CD1c-positive myeloid dendritic cell (primary cell): ENCODE data around the gene FAM98B.

ENCODE experiments used
- DNase-seq: peaks from one replicate; pipeline ENCODE4 v3.0.0-alpha.2; 2016; ENCODE audit errors: extremely low spot score

Gene FAM98B

DNA sequence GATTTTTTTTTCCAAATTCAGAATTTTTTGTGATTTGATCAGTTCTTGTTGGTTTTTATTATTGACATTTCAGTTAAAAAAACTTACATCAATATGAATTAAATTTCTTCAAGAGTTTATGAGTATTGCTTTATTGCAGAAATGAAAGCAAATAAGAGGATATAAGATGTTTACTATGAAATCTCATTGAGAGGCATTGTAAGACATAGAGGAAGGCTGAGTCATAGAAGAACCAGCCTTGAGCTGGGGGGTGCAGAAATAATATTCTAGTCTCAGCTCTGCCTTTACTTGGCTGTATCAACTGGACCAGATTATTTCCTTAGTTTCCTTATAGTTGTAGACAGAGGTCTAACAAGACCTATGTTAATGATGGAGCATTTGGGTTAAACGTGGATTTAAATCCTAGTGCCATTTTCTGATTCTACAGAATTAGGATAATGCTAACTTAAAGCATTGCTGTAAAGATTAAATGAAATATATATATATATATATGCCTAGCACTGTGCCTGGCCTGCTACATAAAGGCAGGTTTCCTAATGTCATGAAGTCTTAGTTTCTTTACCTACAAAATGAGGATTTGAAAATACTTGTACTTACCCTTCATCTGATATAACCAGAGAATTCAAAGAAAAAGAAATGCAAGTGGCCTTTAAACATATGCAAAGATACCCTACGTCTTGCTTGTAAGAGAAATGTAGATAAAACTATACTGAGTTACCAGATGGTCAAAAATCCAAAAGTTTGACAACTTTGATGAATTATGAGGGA, 7.3 kb downstream of the FAM98B start:
- peak; percentile 73 for DNase-seq

DNA sequence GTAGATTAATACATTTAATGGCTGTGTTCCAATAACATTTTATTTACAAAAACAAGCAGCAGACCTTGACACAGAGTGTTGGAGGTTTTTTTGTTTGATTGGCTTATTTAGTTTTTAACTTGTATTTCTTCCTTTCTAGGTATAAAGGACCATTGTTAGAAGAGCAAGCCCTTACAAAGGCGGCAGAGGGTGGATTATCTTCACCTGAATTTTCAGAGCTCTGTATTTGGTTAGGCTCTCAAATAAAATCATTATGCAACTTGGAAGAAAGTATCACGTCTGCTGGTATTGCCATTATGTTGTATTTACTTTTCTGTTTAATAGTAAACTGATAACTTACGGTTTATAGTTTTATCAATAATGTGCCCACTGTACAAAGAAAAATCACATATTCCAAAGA, 10.0 kb downstream of the FAM98B start:
- no peak for DNase-seq

DNA sequence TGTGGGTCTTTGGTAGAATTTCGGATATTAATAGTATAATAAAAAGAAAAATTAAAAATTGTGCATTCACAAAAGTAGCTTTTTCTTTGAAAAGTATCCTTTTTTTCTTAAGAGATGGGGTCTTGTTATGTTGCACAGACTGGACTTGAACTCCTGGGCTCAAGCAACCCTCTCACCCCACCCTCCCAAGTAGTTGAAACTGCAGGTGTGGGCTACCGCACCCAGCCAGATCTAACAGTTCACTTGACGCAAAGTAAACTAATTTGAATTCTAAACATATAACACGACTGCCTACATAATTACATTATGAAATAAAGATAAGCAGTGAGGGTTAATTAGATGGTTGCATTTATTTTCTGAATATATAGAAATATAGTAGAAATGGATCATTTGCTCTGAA, 10.7 kb downstream of the FAM98B start:
- no peak for DNase-seq

DNA sequence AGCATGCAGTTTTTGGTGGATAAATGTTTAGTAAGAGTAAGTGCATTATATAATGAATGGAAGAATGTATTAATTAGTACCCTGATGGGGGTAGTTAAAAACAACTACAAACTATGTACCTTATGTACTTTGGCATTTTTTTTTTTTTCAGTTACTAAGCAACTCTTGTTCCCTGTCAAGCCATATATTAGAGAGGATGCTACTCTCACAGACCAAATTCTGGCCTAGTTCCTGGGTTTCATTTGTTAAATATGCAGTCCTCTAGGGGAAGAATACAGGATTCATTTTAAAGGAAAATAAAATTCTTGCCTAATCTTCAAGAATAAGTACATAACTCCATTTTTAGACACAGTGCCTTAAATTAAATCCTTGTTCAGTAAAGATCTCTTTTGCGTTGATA, 16.9 kb downstream of the FAM98B start:
- no peak for DNase-seq

DNA sequence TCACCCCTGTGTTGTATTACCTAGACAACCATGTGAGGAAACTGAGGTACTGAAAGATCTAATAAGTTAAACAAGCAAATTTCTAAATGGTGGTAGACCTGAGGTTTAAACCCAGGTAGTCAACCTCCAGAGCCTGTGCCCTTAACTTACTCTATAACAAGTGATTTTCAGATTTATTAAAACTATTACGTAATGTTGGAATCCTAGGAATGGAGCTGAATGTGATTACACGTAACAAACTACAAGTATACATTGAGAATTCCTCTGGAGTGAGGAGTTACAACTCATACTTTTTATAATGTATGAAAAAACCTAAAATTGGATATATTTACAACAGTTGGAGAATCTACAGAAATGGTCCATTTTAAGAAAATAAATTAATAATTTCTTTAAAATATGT, 18.0 kb downstream of the FAM98B start:
- DNase-seq: no peak

DNA sequence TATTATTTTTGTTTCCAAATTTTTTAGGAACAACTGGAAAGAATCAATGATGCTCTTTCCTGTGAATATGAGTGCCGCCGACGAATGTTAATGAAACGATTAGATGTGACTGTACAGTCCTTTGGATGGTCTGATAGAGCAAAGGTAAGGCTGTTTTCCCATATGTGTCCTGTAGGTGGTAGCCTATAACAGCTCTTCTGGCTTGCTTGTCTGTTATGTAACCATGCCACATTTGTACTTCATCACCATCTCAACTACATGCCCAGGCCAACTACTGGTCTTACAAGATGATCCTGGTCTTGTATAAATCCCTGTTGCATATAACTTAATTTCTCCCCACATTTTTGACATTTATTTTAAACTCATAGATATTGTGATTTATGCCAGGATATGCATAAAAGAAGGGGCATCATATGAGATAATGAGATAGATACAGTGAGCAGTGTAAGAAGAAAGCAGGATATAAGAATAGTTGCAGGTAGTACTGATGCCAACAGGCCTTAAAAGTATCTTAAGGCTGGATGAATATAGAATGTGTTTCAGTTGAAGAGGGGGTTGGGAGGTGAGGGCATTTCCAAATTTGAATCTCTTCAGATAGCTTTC, 20.3 kb downstream of the FAM98B start:
- DNase-seq: peak; percentile 57

DNA sequence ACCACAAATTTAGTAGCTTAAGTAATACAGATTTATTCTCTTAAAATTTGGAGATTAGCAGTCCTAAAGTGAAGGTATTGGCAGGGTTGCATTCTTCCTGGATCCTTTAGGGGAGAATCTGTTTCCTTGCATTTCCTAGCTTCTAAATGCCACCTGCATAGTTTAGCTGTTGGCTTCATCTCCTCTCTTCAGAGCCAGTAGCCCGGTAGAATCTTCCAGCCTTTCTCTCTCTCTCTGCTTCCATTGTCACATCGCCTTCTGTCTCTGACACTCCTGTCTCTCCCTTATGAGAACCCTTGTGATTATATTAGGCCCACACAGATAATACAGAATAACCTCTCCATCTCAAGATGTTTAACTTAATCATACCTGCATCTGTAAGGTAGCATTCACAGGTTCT, 21.4 kb downstream of the FAM98B start:
- no peak for DNase-seq

DNA sequence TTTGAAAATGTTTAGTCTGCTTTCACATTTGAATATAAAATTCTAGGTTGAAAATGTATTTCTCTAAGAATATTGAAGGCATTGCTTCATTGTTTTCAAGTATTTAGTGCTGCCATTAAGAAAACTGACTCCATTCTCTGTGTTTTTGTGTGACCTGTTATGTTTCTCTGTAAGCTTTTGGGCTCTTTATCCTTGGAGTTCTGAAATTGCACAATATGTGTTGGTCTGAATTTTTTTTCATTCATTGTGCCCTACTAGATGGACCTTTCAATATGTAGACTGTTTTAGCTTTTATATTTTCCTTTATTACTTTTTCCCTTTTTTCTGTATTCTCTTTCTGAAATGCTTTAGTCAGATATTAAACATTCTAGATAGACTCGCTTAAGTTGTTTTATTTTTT, 22.2 kb downstream of the FAM98B start:
- no peak for DNase-seq

DNA sequence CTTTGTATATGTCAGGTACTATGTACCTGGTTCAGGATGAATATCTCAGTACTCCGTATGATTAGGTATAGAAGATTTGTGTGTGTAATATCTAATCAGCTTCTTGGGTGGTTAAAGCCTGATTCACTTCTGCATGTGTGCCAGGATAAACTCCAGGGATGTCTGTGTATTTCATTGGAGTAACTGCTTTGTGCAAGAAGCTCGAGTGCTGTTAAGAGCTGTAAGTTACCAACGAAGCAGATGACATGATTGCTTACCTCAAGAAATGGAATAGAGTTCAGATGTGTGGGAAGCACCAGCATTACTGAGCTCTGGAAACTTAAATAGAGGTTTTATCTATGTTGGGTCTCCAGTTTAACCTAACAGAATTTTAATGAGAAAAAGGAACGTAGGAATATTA, 23.7 kb downstream of the FAM98B start:
- no peak for DNase-seq

DNA sequence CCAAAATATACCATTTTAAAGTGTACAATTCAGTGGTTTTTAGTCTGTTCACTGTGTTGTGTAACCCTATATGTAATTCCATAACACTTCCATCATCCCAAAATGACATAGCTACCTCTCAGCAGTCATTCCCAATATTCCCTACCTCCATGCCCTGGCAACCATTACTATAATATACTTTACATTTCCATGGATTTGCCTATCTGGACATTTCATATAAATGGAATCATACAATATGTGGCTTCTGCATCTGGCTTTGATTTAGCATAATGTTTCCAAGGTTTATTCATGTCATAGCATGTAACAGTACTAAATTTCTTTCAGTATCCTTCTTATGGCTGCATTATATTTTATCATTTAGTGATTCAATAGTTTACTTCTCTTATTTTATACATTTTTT, 25.3 kb downstream of the FAM98B start:
- DNase-seq: no peak

DNA sequence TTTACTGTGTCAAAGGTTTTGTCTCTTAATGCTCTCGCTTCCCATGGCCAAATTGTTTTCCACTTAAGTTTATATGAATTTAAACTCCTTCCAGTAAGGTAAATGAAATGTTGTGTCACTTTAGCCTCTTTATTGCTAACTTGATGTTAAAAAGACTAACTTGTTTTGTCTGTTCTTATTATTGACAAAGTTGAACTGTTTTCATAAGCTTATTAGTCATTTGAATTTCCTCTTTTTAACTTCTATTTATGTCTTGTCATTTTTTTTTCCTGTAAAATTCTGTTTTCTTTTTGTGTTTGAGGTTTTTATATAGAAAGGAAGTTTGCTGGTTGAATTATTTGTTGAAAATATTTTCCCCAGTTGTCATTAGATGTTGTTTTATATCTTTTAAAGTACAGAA, 25.8 kb downstream of the FAM98B start:
- DNase-seq: peak; percentile 17

DNA sequence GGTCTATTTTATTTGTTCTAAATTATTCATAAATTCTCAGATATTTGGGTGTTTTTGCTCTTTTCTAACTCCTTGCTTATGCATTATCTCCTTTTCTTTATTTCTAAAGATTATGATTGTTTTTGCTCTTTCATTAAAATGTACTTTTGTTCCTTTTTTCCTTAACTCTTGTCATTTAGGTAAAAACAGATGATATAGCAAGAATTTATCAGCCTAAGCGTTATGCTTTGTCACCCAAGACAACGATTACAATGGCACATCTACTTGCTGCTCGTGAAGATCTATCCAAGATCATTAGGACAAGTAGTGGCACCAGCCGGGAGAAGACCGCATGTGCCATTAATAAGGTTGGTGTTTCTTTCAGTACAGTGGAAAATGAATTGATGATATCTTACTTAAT, 27.2 kb downstream of the FAM98B start:
- no peak for DNase-seq

DNA sequence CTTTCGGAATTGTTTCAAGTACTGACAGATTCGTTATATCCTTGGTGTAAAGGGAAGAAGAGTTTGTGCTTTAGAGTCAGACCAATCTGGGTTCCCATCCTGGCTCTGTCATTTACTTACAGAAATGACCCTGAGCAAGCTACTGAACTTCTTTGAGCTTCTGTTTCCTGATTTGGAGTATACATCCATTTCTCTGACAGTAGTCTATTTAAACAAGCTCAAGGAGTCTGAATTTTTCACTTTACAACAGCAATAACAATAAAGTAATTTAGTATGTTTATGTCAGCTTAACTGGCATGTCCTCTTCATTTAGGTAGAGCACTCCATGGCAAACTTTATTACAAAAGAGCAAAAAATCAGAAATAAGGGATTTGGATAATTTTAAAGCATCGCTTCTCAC, 27.8 kb downstream of the FAM98B start:
- no peak for DNase-seq

DNA sequence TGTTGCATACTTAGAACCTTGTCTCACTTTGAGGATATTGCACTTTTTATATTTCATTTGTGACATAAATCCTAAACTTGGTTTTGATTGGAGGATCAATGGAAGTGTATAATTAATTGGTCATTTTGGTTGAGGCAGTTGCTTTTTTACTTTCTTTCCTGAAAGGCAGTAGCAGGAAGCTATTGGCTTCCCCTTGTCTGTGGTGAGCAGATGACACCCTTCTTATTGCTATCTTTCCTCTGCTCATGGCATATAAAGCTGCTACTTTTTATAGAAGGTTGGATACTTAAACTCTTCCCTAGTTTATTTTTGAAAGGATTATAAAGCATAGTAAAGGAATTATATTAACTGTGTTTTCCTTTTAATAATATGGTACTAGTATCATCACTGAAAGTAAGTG, 28.6 kb downstream of the FAM98B start:
- no peak for DNase-seq

DNA sequence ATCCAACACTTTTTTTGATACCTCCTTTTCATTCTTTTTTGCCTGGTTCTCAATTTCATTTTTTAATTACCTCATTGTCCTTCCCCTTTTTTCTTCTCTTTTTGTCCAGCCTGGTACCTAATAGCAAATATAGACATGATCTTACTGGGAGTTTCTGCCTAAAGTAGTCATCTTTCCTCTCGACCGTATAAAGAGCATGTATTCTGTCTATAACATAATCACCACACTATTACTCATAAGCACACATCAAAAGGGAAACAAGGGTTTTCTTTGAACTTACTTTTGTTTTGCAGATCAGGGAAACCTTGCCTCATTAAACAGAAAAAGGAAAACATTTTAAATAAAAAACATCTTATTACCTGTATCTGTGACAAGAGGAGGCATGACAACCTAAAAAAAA, 33.0 kb downstream of the FAM98B start:
- DNase-seq: peak; percentile 7

DNA sequence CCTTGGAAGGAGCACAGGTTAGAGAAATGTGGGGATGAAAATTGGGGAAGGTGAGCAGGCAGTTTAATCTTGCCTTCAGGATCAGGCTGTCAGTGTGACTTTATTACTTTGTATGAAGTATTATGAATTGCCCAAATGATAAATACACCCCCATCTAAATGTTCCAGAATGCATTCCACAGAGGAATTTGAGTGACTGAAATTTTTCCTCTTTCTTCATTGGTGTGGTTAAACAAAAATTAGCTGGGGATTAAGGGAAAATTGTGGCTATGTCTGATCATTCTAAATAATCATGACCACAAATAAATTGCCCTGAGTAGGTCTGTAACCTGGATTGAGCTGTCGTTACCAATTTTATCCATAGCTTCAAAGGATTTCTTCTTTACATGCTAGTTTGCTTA, 33.5 kb downstream of the FAM98B start:
- DNase-seq: no peak

DNA sequence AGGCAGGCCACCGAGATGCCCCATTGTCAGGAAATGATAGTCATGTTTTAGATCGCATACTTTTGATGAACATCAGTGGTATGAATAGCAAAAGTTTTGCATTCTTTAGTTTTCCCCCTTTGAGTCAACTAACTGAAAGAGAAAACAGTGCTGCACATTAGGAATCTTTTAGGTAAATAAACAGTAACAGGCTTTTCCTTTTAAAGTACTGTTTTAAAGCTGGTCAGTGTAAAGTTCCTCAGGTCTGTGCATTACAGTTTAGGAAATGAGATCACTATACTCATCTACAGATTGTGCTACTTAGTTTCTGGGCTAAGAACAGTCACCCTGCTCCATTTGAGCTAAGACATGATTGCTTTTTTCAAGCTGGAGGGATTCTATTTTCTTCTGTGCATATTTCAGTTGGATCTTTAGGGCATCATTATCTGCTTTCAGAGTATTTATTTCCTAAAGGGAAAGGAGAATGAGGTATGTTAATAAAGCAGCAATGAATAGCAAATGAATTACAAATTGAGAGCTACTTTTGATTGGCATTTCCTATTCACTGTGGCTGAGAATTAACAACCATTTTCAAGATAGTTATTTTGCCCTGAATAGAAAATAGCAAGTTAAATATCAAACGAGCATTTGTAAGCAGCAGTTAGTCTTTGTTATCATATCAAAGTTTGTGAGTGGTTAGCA, 36.5 kb downstream of the FAM98B start:
- no peak for DNase-seq

DNA sequence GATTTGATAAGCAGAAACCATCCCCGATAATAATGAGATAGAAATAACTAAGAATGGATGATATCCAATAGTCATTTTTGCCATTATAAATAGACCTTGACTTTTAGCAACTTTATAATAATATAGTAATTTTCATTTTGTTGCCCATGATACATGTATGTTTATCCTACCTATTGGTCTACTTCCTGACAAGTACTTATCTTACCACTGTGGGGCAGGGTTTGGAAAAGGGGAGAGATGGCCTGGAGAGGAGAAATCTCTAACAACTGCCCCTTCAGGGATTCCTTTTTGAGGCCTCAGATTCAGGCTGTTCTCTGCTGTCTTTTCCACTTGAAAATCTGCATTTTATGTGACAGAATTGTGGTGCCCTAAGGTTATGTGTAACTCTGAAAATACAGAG, 42.2 kb downstream of the FAM98B start:
- DNase-seq: no peak

DNA sequence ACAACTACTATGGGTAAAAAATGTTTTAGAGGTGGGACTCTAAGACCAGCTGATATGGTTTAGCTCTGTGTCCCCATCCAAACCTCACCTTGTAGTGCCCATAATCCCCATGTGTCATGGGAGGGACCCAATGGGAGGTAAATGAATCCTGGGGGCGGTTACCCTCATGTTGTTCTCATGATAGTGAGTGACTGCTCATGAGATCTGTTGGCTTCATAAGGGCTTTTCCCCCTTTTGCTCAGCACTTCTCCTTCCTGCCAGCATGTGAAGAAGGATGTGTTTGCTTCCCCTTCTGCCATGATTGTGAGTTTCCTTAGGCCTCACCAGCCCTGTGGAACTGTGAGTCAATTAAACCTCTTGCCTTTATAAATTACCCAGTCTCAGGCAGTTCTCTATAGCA, 45.7 kb downstream of the FAM98B start:
- DNase-seq: peak; percentile 4

DNA sequence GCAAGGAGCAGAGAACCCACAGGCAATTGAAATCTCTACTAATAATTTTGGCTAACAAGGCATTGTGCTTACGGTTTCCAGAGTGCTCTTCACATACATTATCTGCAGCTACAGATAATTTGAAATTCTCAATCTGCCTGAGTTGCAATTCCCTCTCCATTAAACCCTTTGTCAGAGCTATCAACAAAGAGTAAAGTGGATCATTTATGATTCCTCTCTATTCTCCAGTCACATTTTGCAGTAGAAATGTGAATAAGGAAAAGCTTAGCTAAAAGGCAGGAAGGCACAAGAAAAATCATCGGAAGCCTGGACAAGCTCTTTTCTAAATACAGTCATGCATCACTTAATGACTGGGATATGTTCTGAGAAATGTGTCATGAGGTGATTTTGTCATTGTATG, 49.6 kb downstream of the FAM98B start:
- no peak for DNase-seq

DNA sequence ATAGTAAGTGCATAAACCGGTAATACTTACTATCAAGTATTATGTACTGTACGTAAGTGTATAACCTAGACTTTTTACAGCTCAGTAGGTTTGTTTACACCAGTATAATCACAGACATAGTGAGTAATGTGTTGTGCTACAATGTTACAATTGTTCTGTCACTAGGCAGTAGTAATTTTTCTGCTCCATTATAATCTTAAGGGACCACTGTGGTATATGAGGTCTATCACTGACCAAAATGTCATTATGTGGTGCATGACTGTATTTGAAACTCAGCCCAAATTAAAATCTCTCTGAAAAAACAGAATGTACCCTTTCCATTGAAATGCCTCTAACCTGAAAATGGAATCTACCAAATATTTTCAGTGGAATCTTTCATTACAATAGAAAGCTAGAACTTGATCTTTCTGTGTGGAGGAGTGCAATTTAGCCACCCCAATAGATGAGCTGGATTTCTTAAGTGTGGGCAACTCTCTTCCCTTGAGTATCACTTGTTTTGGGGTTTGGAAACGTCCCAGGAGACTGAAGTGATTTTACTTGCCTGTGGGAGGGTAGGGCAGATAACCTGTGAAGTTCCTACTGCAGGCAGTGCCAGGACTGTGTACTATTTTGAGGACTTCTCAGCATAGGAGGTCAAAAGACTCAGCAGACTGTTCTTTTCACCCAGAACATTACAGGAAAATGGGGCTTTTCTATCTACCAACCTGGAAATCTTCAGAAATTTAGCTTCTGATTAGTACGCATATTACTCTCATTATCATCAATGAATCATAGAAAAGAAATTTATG, 50.9 kb downstream of the FAM98B start:
- DNase-seq: no peak

DNA sequence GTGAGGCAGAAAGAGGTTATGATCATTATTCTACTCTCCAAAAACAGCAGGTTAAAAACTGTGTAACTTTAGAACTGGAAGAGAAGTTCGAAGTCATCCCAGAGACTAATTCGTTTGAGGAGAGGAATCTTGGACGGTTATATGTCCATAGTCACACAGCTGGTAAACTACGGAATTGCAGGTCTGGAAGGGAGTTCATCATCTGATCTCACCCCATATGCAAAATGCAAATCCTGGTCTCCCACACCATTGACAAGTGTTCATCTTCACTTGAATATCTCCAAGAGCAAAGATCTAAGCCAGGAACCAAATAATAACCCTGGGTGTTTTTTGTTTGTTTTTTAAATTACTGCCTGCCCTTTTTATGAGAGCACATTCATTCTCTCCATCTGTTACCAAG, 53.1 kb downstream of the FAM98B start:
- no peak for DNase-seq

DNA sequence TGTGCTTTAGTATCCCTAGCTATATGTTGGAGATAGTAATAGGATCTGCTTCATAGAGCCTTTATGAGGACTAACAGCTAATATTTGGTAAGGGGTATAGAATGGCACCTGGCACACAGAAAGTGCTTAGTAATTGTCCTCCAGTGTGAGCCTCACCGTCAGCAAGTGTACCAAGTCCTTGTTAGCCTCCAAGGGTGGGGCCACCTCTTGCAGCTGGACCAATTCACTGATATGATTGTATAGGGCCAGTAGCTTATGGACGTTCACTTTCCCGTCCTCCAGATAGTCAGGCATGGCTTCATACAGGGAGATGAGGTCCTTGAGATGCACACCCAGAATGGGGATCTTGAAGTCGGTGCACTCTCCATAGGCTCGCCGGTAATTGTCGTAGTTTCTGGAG, 53.6 kb downstream of the FAM98B start:
- no peak for DNase-seq
